GM19328 (cell line): ENCODE data around the gene TP53I11.

Experiments used
- ATAC-seq: cut with Tn5 transposase; IDR thresholded peaks from one replicate; pipeline ENCODE4 v1.9.1; 2021; ENCODE audit warnings: mild to moderate bottlenecking, moderate library complexity; ENCODE audit not compliant: unreplicated experiment

The TP53I11 gene, protein sequence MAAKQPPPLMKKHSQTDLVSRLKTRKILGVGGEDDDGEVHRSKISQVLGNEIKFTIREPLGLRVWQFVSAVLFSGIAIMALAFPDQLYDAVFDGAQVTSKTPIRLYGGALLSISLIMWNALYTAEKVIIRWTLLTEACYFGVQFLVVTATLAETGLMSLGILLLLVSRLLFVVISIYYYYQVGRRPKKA

DNA sequence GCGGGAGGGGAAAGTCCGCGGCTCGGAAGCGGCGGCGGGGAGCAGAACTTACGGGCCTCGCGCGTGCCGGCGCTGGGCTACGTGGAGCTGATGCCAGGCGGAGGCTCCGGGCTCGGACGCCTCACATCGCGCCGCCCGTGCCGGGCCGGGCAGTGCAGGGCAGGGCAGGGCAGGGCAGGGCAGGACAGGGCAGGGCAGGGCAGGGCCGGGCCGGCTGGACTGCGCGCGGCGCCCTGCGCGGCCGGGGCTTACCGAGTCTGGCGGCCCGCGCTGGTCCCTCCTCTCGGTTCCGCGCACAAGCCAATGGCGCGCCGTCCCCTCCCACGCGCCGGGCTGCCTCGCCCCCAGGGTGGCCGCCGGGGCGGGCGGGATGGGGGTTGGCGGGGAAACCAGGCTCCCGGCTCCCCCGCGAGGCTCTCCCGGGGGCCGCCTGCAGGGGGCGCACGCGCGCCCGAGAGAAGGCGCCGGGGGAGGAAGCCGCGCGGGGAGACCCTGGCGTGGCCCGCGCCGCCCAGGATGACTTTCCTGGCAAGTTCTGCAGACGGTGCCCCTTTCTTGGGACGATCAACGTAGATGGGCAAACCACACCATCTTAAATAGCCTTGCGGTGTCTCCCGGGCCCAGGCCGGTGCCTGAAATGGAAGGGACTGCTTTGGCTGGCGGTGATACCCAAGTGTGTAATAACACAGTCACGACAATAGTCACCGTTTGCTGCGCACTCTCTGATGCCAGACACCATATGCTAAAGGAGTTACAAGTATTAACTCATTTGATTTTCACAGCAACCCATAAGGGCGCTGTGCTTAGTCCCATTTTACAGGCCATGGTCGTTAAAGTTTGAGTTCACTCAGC lies at the start of gene TP53I11:
Gene TP53I11 (minus strand): TSS at position 259 of the 852 bp plus-strand sequence. CDS start 12,548 bp downstream, outside the sequence.
- ATAC-seq: no peak

DNA sequence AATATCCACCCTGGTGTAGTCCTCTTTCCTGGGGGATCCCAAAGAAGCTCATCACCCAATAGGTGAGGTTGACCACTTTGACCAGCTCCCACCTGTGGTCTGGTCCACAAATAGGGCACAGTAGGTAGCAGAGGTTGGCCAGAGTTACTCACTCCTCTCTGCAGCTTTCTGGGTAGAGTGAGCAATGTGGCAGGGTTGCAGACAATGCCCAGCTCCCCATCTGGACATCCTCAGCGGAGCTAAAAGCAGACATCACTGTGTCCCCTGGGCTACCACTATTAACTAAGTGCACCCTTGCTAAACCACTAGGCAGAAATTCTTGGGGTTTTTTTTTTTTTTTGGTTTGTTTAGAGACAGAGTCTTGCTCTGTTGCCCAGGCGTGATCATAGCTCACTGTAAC lies 48.4 kb upstream of the TP53I11 start:
- no peak for ATAC-seq

DNA sequence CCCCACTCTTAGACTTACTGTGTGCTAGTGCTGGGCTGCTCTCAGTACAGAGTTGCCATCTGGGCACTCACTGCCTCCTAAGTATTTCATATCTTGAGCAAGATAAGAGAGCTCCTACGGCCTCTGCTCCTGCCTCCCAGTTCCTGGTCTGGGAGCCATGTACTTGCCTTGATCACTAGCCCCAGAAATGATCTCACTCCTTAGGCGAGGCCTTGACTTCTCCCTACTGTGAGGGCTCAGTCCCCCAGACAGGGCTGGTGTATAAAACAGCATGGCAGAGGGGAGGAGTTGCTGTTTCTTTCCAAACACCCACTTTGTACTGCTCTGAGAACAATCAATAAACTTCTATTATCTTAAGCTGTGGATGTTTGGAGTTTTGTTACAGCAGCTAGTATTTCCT lies 47.4 kb upstream of the TP53I11 start:
- ATAC-seq: no peak

DNA sequence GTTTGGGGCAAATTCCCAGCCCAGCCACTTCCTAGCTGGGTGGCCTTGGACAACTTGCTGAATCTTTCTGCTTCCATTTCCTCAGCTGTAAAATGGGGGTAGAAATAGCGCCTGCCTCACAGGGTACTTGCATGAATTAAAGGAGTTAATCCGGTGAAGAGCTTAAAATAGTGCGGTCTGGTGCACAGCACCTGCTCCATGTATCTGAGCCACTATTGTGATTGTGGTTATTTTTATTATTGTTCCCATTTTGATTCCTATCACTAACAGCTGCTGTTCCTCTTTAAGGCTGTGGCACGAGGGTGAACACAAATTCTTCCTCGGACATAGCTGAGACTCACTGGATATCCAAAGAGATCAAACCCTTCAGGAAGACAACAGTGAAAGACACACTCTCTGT lies 46.9 kb upstream of the TP53I11 start:
- no peak for ATAC-seq

DNA sequence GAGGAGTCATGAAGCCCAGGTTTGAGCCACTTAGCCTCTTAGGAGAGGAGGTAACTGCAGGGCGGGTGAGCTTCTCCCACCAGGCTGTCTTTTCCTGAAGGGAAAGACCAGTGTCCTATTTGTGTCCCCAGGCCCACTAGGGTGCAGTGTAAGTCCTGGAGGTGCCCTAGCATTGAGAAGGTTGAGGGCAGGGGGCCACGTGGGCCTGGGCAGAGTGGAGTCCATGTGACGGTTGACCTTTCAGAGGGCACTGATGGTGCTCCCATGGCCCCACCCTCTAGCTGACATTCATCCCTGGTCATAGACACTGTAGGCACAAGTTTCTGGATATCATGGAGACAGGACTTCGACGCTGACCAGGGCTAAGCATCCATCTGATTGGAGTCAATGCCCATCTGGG lies 44.1 kb upstream of the TP53I11 start:
- no peak for ATAC-seq

DNA sequence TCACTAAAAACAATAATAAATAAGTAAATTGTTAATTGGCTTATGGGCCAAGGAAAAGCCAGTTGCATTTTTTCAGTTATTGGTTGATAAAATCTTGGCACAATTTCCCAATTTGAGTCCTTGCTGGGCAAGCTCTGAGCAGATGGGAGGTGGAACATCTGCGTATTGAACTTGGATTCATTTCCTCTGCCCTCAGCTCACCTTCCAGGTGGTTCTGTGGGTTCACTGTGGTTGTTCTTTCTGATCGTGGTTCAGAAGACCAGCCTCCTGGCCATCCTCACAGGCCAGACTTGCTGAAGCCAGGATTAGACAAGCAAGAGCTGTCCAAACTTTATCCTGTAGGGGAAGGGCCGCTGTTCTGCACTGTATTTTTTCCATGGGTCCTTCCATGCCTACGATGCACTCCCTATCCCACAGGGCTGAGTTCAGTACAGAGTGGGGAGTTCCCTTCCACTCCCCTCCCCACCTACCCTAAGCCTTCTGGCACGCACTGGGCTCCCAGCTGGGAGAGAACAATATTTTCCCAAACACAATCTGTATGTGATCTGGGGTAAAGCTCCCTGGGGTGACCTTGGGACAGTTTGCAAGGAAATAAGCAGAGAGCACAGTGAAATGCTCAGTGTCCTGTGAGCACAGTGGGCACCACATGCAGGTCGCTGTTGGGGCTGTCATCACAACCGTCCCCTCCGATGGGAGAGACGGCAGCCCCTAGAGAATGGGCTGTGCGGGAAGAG lies 43.5 kb upstream of the TP53I11 start:
- ATAC-seq: no peak

DNA sequence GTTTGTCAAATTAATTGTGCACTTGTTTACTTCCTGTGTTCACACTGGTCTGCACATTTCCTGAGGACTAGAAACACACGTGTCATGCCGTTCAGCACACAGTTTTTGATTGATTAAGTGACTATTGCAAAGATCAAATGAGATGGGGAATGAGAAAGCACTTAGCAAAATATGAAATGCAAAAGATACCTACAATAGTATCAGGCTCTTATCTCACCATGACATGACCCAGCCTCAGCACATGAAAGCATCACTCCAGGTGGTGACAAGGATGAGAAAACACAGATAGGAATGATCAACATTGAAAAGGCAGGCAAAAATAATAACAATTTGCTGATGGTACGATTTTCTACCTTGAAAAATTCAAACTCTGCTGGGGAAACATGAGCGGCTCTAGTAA lies 42.1 kb upstream of the TP53I11 start:
- ATAC-seq: no peak

DNA sequence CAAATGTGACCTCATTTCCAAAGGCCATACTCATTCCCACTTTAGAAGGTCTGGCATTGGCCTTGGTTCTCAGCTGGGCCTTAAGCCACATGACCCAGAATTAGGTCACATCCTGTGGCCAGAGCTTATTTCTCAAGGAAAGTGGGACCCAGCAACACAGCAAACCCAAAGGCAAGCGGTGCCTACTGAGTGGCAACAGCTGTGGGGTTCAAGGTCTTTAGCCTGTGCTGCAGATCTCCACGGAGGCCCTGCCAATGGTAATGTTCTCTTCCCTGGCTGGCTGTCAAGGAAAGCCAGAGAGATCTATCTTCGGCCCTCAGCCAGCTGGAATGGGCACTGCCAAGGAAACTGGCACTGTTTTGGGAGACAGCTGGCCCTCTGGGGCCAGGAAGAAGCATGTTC lies 41.5 kb upstream of the TP53I11 start:
- ATAC-seq: no peak

DNA sequence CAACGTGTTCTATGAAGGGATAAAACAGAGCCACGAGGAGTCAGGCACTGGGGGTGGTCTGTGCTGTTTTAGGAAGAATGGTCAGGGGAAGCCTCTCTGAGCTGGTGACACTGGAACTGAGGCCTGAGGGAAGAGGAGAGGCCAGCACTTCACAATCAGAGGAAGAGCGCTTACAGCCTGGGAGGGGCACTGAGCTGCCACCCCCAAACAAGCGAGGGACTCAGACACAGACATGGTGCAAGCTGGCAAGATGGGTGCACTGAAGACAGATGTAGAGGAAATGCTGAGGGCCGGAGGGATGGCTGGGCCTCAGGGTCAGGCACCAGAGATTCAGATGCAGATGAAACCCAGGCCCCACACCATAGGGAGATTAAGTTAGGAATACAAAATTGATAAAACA lies 40.0 kb upstream of the TP53I11 start:
- no peak for ATAC-seq

DNA sequence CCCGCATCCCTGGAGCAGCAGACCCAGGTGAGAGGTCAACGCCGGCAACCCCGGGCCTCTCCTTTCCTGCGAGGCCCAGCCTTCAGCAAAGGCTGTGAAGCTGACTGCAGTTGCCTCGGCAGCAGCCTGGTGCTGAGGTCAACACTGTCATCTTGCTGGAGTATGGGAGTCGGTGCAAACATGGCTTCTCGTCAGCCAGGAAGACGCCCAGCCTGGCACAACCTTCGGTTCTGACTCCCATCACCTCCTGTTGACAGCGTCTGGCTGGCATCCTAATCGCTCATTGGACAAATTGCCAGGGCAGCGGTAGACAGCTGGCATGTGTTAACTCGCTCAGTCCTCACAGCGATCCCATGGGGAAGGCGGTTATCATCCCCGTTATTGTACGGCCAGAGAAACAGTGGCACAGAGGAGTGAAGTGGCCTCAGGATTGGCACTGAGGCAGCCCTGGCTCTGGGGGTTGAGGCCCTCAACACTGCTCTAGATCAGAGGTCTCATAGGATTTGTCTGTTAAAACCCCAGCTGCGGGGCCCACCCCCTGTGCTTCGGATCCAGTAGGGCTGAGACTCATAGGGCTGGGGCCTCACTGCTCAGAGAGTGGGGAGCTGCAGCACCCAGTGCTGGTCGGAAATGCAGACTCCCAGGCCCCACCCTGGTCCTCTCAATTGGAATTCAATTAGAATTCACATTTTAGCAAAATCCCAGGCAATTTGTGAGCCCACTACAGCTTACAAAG lies 39.3 kb upstream of the TP53I11 start:
- ATAC-seq: no peak

DNA sequence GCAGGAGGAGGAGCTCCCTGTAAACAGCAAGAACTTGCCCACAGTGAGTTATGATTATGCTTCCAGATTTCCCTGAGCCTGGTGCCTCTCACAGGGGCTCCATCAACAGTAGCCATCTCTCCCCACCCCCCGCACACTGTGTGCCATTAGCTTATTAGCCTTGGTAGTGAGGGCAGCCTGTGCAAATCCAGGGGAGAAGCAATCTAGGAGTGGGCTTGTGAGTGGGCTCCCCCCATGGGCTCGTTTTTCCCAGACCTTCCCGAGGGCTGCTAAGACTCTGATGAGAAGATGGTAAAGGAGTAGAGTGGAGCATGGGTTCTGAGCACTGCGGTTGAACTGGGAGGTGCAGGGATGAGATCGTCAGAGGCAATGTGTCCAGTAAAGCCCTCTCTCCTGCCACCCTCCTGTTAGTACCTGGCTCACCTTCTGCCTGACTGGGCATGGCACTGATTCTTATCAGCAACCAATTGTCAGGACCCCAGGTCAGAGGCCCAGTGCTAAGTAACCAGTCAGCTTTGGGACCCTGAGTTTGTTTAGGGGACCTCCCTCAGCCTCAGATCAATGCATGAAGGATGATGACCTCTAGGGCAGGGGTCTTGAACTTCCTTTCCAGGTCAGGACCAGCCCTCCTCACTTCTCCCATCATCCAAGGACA lies 38.4 kb upstream of the TP53I11 start:
- ATAC-seq: no peak

DNA sequence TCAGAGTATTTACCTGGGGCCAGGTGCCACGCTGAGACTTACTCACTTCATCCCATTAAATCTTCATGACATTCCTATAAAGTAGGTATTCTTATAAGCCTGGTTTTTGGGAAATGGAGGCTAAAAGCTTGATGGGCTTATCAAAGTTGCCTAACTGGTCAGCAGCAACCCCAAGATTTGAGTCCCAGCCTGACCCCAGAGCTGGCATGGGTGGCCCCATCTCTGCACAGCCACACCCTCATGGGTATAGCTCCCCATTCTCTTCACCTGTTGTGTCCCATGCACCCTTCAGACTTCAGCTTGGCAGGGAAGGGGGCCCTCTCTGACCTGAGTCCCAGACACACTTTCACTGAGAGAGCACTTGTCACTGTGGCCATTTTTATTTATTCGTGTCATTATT lies 37.4 kb upstream of the TP53I11 start:
- no peak for ATAC-seq

DNA sequence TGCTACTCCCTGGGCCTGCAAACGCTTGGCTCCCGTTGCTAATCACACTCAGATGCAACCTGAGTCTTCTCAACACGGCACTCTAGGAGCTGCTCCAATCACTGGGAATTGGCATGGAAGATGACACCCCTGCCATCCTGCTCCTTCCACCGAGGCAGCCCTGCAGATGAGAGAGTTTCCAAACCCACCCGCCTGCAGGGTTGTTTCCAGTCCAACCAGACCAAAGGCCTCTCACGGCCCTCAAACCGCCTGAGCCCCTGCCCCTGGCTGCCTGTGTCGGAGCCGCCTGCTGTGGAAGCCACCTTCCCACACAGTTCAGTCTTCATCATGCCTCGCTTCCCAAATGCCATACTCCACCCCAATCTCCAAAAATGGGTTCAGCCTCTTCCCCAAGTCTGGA lies 36.8 kb upstream of the TP53I11 start:
- ATAC-seq: no peak

DNA sequence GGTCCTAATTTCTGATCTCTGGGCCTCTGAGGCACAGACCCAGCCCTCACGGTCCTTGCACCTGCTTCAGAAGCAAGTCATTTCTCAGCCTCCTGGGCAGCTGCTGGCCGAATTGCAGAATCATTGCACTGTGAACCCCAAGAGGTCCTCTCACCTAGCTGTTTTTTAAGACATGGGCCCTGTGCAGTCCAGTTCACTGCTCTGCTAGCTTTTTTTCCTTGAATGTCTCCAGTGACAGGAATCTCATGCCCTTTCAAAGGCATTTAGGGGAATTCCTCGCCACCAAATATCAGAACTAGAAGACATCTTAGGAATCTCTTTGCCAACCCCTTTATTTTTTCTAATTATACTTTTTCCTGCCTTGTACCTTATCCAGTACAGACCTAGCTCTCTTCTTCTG lies 35.6 kb upstream of the TP53I11 start:
- ATAC-seq: no peak

DNA sequence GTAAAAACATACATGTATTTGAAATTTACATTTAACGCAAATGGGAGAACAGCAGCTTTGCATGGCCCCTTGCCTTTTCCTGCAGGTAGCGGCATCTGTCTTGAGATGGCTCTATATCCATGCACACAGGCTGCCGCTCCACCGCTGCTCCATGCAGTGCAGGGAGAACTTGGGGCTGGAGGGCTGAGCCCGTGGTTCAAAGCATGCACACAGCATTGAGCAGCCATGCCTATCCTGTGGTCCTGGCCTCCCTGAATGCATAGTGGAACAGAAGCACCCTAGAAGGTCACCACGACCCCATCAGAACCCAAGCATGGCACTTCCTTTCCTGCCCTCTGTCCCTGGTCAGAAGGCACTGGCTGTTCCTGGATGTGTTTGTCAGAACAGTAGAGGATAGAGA lies 35.0 kb upstream of the TP53I11 start:
- ATAC-seq: no peak

DNA sequence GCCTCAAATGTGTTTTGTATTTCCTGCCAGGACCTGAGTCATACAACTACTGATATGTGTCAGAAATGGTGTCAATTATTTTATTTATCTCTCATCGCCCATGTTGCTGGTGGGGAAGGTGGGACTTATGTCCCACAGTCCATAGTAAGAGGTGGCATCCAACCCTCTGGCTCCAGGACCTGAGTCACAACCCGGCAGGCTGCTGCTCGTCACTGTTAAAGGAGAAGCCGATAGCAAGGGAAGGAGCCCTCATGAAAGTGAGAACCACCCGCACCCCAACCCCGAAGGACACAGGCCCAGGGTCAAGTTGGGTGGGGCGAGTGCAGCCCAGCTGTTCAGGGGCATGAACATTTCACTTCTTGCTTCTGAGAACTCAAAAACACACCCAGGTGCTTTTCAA lies 33.1 kb upstream of the TP53I11 start:
- ATAC-seq: no peak

DNA sequence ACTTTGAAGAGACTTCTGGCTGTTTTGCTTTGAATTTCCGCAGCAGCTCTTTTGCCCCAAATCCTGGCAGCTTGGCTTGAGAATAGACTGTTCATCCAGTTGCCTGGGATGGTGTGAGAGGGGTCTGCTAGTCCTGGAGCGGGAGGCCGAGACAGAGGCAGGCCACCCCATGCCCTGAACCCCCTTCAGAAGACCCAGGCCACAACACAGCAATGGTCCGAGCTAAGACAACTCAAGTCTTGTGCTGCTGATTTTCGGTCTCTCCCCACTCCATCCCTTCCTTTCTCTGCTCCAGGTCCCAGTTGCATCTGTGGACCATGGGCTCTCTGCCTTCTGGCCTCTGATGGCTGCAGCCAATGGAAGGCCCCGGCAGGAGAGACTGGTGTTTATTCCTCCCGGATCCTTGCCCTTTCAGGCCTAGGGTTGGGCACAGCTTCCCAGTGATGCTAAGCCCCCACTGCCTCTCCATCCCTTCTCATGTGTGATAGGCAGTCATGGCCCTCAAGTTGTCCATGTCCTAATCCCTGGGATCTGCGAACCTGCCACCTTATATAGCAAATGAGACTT lies 31.9 kb upstream of the TP53I11 start:
- ATAC-seq: no peak

DNA sequence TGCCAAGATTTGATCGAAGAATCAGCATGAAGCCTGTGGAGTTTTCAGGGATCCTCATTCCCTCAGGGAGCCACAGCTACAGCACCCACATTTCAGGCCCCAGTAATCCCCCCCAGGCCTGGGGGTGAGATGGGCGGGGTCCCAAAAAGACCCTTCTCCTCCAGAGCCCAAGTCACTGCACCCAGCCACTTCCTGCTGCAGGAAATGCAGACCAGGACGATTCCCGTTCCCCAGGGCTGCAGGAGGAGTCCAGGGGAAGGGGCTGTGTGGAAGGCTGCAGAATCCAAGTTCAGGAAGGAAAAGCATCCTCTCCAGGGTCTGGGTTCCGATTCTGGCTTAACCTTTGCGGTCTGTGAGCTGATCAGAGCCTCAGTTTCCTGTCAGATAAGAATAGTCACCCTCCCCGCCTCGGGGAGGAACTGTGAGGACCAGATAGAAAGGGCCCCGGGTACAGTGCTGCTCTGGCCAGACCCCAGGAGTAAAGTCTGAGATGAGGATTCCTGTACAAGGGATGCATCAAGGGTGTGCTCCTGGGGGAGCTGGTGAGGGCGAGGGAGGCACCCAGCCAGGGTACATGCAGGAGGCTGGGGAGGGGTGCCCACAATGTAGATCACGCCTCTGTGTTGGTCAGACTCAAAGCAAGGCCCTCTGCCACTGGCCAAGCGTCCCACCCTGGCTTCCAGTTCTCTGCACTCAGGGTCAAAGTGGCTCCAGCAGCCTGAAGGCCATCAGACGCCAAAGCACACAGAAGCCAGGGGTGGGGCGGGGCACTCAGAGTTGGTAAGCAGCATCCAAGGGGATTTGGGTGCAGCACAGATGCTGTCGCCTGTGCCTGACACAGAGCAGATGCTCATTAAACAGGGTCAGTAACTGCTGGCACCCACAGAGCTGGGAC lies 30.1 kb upstream of the TP53I11 start:
- no peak for ATAC-seq
